Neural progenitor cell (in vitro differentiated cells): ENCODE measurements around the gene HEY2. TPM values are rescaled to one million over a fixed set of nuclear protein-coding genes. Genes with fewer than 3 reads are reported as not detected.

ENCODE experiments used
- DNase-seq: peaks from one replicate; pipeline ENCODE4 v3.0.0-alpha.2; 2016; ENCODE audit warnings: low spot score
- H2AFZ ChIP-seq: fragments of 200-600 bp; sonication (generic); replicated peaks from 2 replicates; pipeline ENCODE4 v1.6.1; 2016; ENCODE audit warnings: antibody characterized with exemption
- H3F3A ChIP-seq: fragments of 200-600 bp; sonication (generic); 2 replicates; pipeline ENCODE4 v1.6.1; 2016; ENCODE audit warnings: antibody characterized with exemption, low read depth
- H3K27ac ChIP-seq: fragments of 200-600 bp; sonication (generic); 2 replicates; pipeline ENCODE4 v1.5.1; 2016; ENCODE audit warnings: mild to moderate bottlenecking
- H3K27me3 ChIP-seq: fragments of 200-600 bp; sonication (generic); 2 replicates; pipeline ENCODE4 v1.6.1; 2016; ENCODE audit warnings: mild to moderate bottlenecking, moderate library complexity
- H3K36me3 ChIP-seq: fragments of 200-600 bp; sonication (generic); 2 replicates; pipeline ENCODE4 v1.5.1; 2016
- H3K4me1 ChIP-seq: fragments of 200-600 bp; sonication (generic); 2 replicates; pipeline ENCODE4 v1.6.1; 2016; ENCODE audit warnings: mixed run types
- H3K4me2 ChIP-seq: fragments of 200-600 bp; sonication (generic); 2 replicates; pipeline ENCODE4 v1.6.1; 2016
- H3K4me3 ChIP-seq: fragments of 200-600 bp; sonication (generic); 2 replicates; pipeline ENCODE4 v1.5.1; 2016
- H3K79me2 ChIP-seq: fragments of 200-600 bp; sonication (generic); 2 replicates; pipeline ENCODE4 v1.6.1; 2016; ENCODE audit warnings: low read depth
- H3K9ac ChIP-seq: fragments of 200-600 bp; sonication (generic); 2 replicates; pipeline ENCODE4 v1.6.1; 2016
- H3K9me3 ChIP-seq: fragments of 200-600 bp; sonication (generic); 2 replicates; pipeline ENCODE4 v1.5.1; 2016; ENCODE audit warnings: low read depth
- H4K20me1 ChIP-seq: fragments of 200-600 bp; sonication (generic); 2 replicates; pipeline ENCODE4 v1.6.1; 2016; ENCODE audit warnings: low read depth
- H3K27ac Mint-ChIP-seq: 3 replicates; pipeline ENCODE4 v1.8.0; 2021; ENCODE audit warnings: mixed read lengths
- H3K27me3 Mint-ChIP-seq: 2 replicates; pipeline ENCODE4 v1.8.0; 2022; ENCODE audit warnings: low read depth, mild to moderate bottlenecking, inconsistent platforms, moderate library complexity, mixed read lengths; ENCODE audit not compliant: insufficient read depth
- H3K36me3 Mint-ChIP-seq: 3 replicates; pipeline ENCODE4 v1.8.0; 2021; ENCODE audit warnings: mixed read lengths
- H3K4me1 Mint-ChIP-seq: 3 replicates; pipeline ENCODE4 v1.8.0; 2021; ENCODE audit warnings: mixed read lengths
- H3K4me3 Mint-ChIP-seq: 3 replicates; pipeline ENCODE4 v1.8.0; 2021; ENCODE audit warnings: mild to moderate bottlenecking, moderate library complexity, mixed read lengths
- H3K9me3 Mint-ChIP-seq: 3 replicates; pipeline ENCODE4 v1.8.0; 2020; ENCODE audit warnings: mixed read lengths
- CTCF ChIP-seq: fragments of 200-600 bp; sonication (generic); IDR thresholded peaks from 2 replicates; pipeline ENCODE4 v1.5.1; 2017; ENCODE audit warnings: antibody characterized with exemption, mild to moderate bottlenecking
- EZH2 ChIP-seq: fragments of 200-600 bp; sonication (generic); IDR thresholded peaks from 2 replicates; pipeline ENCODE4 v1.6.1; 2017; ENCODE audit warnings: antibody characterized with exemption, mild to moderate bottlenecking, moderate library complexity
- EZH2phosphoT487 ChIP-seq: fragments of 200-600 bp; sonication (generic); IDR thresholded peaks from 2 replicates; pipeline ENCODE4 v1.6.1; 2017; ENCODE audit warnings: antibody characterized with exemption
- total RNA-seq: library from RNA; depleted of rRNA; stranded (reverse); fragments of >200 nt; gene quantifications from 2 replicates; pipeline ENCODE4 v1.2.3, GENCODE V29; 2015; ENCODE audit warnings: low replicate concordance

The HEY2 gene
- total RNA-seq, 1 donor from 2014 or later: 1.1 TPM

GRCh38 chr6:125809570-125810170 lies 60.2 kb downstream of the HEY2 start:
- H3K4me3 ChIP-seq: no peak overlapping the region
- H3K9ac ChIP-seq: no peak overlapping the region
- H3K9me3 Mint-ChIP-seq: no peaks in the 10 kb centered on the region
- no peaks in the 10 kb centered on the region for H3K27me3 Mint-ChIP-seq
- H3K4me3 Mint-ChIP-seq: no peak overlapping the region
- H3K79me2 ChIP-seq: no peaks in the 10 kb centered on the region
- TF ChIP-seq EZH2phosphoT487 (no peak), EZH2 (no peak), CTCF (no peak)
- no peak for DNase-seq
- H3K36me3 Mint-ChIP-seq: no peaks in the 10 kb centered on the region
- H3K27me3 ChIP-seq: no peaks in the 10 kb centered on the region
- no peaks in the 10 kb centered on the region for H3K36me3 ChIP-seq
- peaks cover 7% of the 10 kb centered on the region for H3K4me1 Mint-ChIP-seq
- H3F3A ChIP-seq: no peaks in the 10 kb centered on the region
- H4K20me1 ChIP-seq: no peaks in the 10 kb centered on the region
- H3K9me3 ChIP-seq: no peaks in the 10 kb centered on the region
- no peaks in the 10 kb centered on the region for H3K4me1 ChIP-seq
- H3K27ac Mint-ChIP-seq: no peak overlapping the region
- no peak overlapping the region for H2AFZ ChIP-seq
- H3K27ac ChIP-seq: no peak overlapping the region
- no peak overlapping the region for H3K4me2 ChIP-seq

DNA sequence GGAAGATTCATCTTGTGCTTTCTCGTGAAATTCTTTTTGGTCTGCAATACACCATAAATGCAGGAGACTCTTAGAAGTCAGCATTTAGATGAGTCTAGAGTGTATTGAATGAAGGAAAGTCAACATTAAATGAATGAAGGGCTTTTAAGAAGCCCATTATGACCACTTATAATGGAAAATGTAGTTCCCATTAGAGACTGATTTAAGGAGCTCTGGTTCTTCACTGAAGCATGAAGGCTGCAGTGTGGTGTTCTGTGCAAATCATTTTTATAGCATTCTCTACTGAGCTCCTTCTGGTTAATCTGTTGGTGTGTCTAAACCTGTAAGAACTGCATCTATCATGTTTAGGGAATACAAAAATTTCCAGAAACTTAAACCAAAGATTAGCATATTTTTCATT lies 61.0 kb downstream of the HEY2 start:
- no peaks in the 10 kb centered on the region for H3K4me1 ChIP-seq
- H3K9ac ChIP-seq: no peak overlapping the region
- H3K36me3 ChIP-seq: no peaks in the 10 kb centered on the region
- peaks cover 7% of the 10 kb centered on the region for H3K4me1 Mint-ChIP-seq
- H3K4me3 ChIP-seq: no peak overlapping the region
- H4K20me1 ChIP-seq: no peaks in the 10 kb centered on the region
- TF ChIP-seq EZH2phosphoT487: no peak
- no peak for TF ChIP-seq EZH2
- no peak for TF ChIP-seq CTCF
- H3F3A ChIP-seq: no peaks in the 10 kb centered on the region
- no peaks in the 10 kb centered on the region for H3K36me3 Mint-ChIP-seq
- H3K79me2 ChIP-seq: no peaks in the 10 kb centered on the region
- H3K27ac Mint-ChIP-seq: no peak overlapping the region
- no peaks in the 10 kb centered on the region for H3K9me3 ChIP-seq
- H3K4me3 Mint-ChIP-seq: no peak overlapping the region
- no peaks in the 10 kb centered on the region for H3K27me3 ChIP-seq
- no peak overlapping the region for H3K4me2 ChIP-seq
- no peak overlapping the region for H3K27ac ChIP-seq
- no peaks in the 10 kb centered on the region for H3K9me3 Mint-ChIP-seq
- H3K27me3 Mint-ChIP-seq: no peaks in the 10 kb centered on the region
- H2AFZ ChIP-seq: no peak overlapping the region
- DNase-seq: no peak

Other genes with a start within 250 kb of the HEY2 start
- 2.8 and 7.7 TPM in 2 replicates for gene NCOA7, start 41.3 kb downstream of the HEY2 start, total RNA-seq
- gene HINT3, start 207.1 kb downstream of the HEY2 start, total RNA-seq: 19.5 and 29.6 TPM in 2 replicates
- gene TRMT11, start 236.9 kb downstream of the HEY2 start, total RNA-seq: 51.9 and 105 TPM in 2 replicates